K562 (cell line): ENCODE measurements around the gene ADGRD1. TPM values are rescaled to one million over a fixed set of nuclear protein-coding genes. Genes with fewer than 3 reads are reported as not detected.

ENCODE experiments used
- ATAC-seq: fragments of 200-7000 bp; cut with Tn5 transposase; 3 replicates; pipeline ENCODE4 v1.9.1; 2020; ENCODE audit warnings: moderate library complexity
- BruUV-seq: library from RNA; stranded (reverse); fragments of 400-500 nt; replicated peaks from 2 replicates; lab custom pipeline; 2021; lab: Mats Ljungman, UMichigan
- CTCF ChIA-PET: fragments of 300-600 bp; formaldehyde crosslinking; extraction: SDS; loops from one replicate; lab custom pipeline; 2021; ENCODE audit warnings: low intra/inter-chr PET ratio; lab: Yijun Ruan, JAX
- POLR2A ChIA-PET: fragments of 300-600, 350-650 bp; sonication (Branson Sonifier 250); formaldehyde crosslinking; extraction: SDS; loops from one replicate; lab custom pipeline; 2021; ENCODE audit warnings: antibody characterized with exemption, inconsistent platforms; lab: Yijun Ruan, JAX
- DNase-seq, 4 experiments: peaks; one replicate each; pipeline versions ENCODE4 v3.0.0 to v3.0.0-alpha.2; 2011 to 2018; ENCODE audit warnings: low spot score in 3 of 4, mixed read lengths in 3 of 4; ENCODE audit errors: extremely low read depth in 1 of 4
- FAIRE-seq: peaks from 2 replicates; lab custom pipeline; 2011; peaks lifted over from hg19 to GRCh38; lab: Jason Lieb, UNC
- H2AFZ ChIP-seq: 2 replicates; pipeline ENCODE4 v1.6.0; 2011; ENCODE audit warnings: low read depth, low read length, control low read depth, inconsistent platforms
- H3K27ac ChIP-seq: fragments of 200-600 bp; 3 replicates; pipeline ENCODE4 v1.8.0; 2011; ENCODE audit warnings: low read depth, mild to moderate bottlenecking, control low read depth, inconsistent platforms, low read length, moderate library complexity, mixed read lengths; ENCODE audit errors: extremely low read depth
- H3K27me3 ChIP-seq, 2 experiments: fragments of 300-600 bp in 1 of 2; 2 replicates in 1 of 2; 3 replicates in 1 of 2; pipeline versions ENCODE4 v1.6.0 to v1.8.0; 2011; ENCODE audit warnings: inconsistent platforms in 2 of 2, low read length in 2 of 2, mild to moderate bottlenecking in 1 of 2, mixed read lengths in 1 of 2, moderate library complexity in 1 of 2; ENCODE audit not compliant: control insufficient read depth in 2 of 2, insufficient read depth in 2 of 2
- H3K36me3 ChIP-seq: fragments of 300-600 bp; 3 replicates; pipeline ENCODE4 v1.8.0; 2011; ENCODE audit warnings: mild to moderate bottlenecking, low read length, inconsistent platforms; ENCODE audit not compliant: control insufficient read depth, insufficient read depth
- H3K4me1 ChIP-seq, 2 experiments: fragments of 200-600 bp in 1 of 2; replicated peaks in 1 of 2; 2 replicates in 1 of 2; 3 replicates in 1 of 2; pipeline versions ENCODE4 v1.5.1 to v1.8.0; 2011; ENCODE audit warnings: inconsistent platforms in 2 of 2, low read length in 2 of 2, mild to moderate bottlenecking in 1 of 2, mixed read lengths in 1 of 2, moderate library complexity in 1 of 2; ENCODE audit not compliant: control insufficient read depth in 2 of 2, insufficient read depth in 2 of 2
- H3K4me2 ChIP-seq: 2 replicates; pipeline ENCODE4 v1.6.1; 2011; ENCODE audit warnings: low read length, control low read depth, inconsistent platforms, mixed read lengths; ENCODE audit not compliant: insufficient read depth
- H3K4me3 ChIP-seq: fragments of 200-600 bp; sonication (generic), shearing (Covaris generic); 2 replicates; pipeline ENCODE4 v1.5.1; 2016; ENCODE audit warnings: control low read depth, inconsistent platforms
- H3K79me2 ChIP-seq: fragments of 200-600 bp; 3 replicates; pipeline ENCODE4 v1.8.0; 2011; ENCODE audit warnings: low read length, inconsistent platforms; ENCODE audit not compliant: control insufficient read depth, insufficient read depth
- H3K9ac ChIP-seq, 2 experiments: 2 replicates each; pipeline versions ENCODE4 v1.6.0 to v1.6.1; 2011; ENCODE audit warnings: low read depth in 2 of 2, low read length in 2 of 2, control low read depth in 1 of 2, inconsistent platforms in 1 of 2, mild to moderate bottlenecking in 1 of 2, mixed read lengths in 1 of 2; ENCODE audit not compliant: insufficient read depth in 1 of 2
- H3K9me1 ChIP-seq: one replicate; pipeline ENCODE4 v1.6.0; 2011; ENCODE audit warnings: inconsistent platforms, mild to moderate bottlenecking, low read length, moderate library complexity; ENCODE audit not compliant: control insufficient read depth, insufficient read depth
- H3K9me3 ChIP-seq: replicated peaks from 2 replicates; pipeline ENCODE4 v1.5.1; 2011; ENCODE audit warnings: low read depth, low read length, inconsistent platforms; ENCODE audit not compliant: control insufficient read depth, insufficient read depth
- H4K20me1 ChIP-seq: replicated peaks from 2 replicates; pipeline ENCODE4 v1.6.1; 2011; ENCODE audit warnings: low read length, inconsistent platforms, mixed read lengths; ENCODE audit not compliant: control insufficient read depth, insufficient read depth
- KDM1A ChIP-seq, 2 experiments: fragments of 450-650 bp; IDR thresholded peaks; 2 replicates each; pipeline ENCODE4 v1.6.1; 2016; ENCODE audit warnings: mild to moderate bottlenecking in 2 of 2
- WGBS: fragments of 100-300 bp; shearing (Covaris generic); methylation state at CpG from one replicate; pipeline ENCODE4 v1.1.6; 2016; ENCODE audit warnings: low coverage, mixed read lengths; ENCODE audit not compliant: insufficient coverage; ENCODE audit errors: missing lambda C conversion rate; 5-methylcytosine and 5-hydroxymethylcytosine counted together
- in situ Hi-C: fragments of 300-500 bp; cut with MboI; formaldehyde crosslinking; loops from 4 replicates; pipeline ENCODE4 v1.15.0; 2018; ENCODE audit warnings: inconsistent platforms, mixed read lengths
- intact Hi-C: fragments of 100-400 bp; cut with micrococcal nuclease; formaldehyde crosslinking; loops from 2 replicates; pipeline ENCODE4 v1.14.2; 2022
- polyA plus RNA-seq, 8 experiments: library from polyadenylated mRNA; depleted of rRNA in 4 of 8; stranded (reverse) in 5 of 8; unstranded in 3 of 8; fragments of >200 nt; fragmentation: Nextera tagmentation in 2 of 8; fragmentation: Illumina TruSeq in 1 of 8; extraction: Ambion mirVana in 2 of 8; extraction: Trizol in 1 of 8; gene quantifications; 2 replicates each; pipeline versions ENCODE4 v1.2.1 to v1.2.3, GENCODE V29; 2011 to 2014; ENCODE audit warnings: inconsistent platforms in 1 of 8, missing spikeins in 1 of 8
- total RNA-seq, 7 experiments: library from RNA; depleted of rRNA in 6 of 7; stranded (reverse); fragments of >200 nt in 6 of 7; fragmentation: Illumina TruSeq in 2 of 7; extraction: Trizol in 2 of 7; gene quantifications; 2 replicates each; pipeline versions ENCODE4 v1.2.1 to v1.2.3, GENCODE V29; 2011 to 2021; ENCODE audit warnings: low replicate concordance in 1 of 7
- TF ChIP-seq, protein P1 (sequence below): fragments of 250-450 bp; sonication (Bioruptor Pico); IDR thresholded peaks from 2 replicates; pipeline ENCODE4 v1.4.0; 2020; ENCODE audit warnings: mild to moderate bottlenecking, moderate library complexity

The ADGRD1 gene
- total and polyA plus RNA-seq, 9 of the 15 experiments (the other 6 are each of a cell fraction or from before 2014, with no cell fraction given) = 1.7 to 11.7 (median 3.3) TPM

DNA sequence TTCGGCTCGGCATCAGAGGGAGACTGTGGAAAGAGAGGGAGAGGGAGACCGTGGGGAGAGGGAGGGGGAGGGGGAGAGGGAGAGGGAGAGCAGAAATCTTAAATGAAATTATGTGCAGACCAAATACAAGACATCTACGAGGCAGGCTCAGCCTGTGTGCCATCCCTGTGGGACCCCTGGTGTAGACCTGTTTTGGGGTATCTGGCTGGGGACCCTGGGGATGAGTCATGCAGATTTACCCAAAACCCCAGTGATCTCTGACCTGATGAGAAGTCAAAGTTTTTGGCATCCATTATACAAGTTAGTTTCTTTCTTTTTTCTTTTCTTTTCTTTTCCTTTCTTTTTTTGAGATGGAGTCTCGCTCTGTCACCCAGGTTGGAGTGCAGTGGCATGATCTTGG, 44.4 kb downstream of the ADGRD1 start:
- ChIA-PET POLR2A (no interaction called here), CTCF (no interaction called here)
- H3K4me3 ChIP-seq = no peak overlapping the region
- H3K9me3 ChIP-seq = 0 out of 2 replicates have a peak, but pooled peaks cover 2% of the 10 kb centered on the region
- TF ChIP-seq, protein P1, sequence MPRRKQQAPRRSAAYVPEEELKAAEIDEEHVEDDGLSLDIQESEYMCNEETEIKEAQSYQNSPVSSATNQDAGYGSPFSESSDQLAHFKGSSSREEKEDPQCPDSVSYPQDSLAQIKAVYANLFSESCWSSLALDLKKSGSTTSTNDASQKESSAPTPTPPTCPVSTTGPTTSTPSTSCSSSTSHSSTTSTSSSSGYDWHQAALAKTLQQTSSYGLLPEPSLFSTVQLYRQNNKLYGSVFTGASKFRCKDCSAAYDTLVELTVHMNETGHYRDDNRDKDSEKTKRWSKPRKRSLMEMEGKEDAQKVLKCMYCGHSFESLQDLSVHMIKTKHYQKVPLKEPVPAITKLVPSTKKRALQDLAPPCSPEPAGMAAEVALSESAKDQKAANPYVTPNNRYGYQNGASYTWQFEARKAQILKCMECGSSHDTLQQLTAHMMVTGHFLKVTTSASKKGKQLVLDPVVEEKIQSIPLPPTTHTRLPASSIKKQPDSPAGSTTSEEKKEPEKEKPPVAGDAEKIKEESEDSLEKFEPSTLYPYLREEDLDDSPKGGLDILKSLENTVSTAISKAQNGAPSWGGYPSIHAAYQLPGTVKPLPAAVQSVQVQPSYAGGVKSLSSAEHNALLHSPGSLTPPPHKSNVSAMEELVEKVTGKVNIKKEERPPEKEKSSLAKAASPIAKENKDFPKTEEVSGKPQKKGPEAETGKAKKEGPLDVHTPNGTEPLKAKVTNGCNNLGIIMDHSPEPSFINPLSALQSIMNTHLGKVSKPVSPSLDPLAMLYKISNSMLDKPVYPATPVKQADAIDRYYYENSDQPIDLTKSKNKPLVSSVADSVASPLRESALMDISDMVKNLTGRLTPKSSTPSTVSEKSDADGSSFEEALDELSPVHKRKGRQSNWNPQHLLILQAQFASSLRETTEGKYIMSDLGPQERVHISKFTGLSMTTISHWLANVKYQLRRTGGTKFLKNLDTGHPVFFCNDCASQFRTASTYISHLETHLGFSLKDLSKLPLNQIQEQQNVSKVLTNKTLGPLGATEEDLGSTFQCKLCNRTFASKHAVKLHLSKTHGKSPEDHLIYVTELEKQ (CRISPR knock-in tag) = no peak
- TF ChIP-seq KDM1A (IDR thresholded peaks at IDR 0.05) = peak in 1 of 2 experiments; percentile 61; a peak in 1 of 4 replicates
- 65% methylated on average over 2 of the region's 5 CpGs for WGBS
- no peaks in the 10 kb centered on the region for H3K27me3 ChIP-seq
- H3K9ac ChIP-seq = no peak overlapping the region
- no peaks in the 10 kb centered on the region for H3K9me1 ChIP-seq
- H4K20me1 ChIP-seq = no peaks in the 10 kb centered on the region
- H3K4me2 ChIP-seq = no peak overlapping the region
- H3K79me2 ChIP-seq = no peaks in the 10 kb centered on the region; the same call in 2 of the 3 replicates
- DNase-seq = no peak
- no peak for FAIRE-seq
- intact Hi-C loops = no loop called here
- no TSS peak for BruUV-seq
- H3K27ac ChIP-seq = no peak overlapping the region
- no peaks in the 10 kb centered on the region for H3K36me3 ChIP-seq
- no peak for ATAC-seq
- H3K4me1 ChIP-seq = peaks cover 11 to 25% of the 10 kb centered on the region in 2 experiments
- in situ Hi-C loops = no loop called here
- H2AFZ ChIP-seq = no peak overlapping the region
